HepG2 (cell line): Measurements from ENCODE around the gene UBL5. TPM values are rescaled to one million over a fixed set of nuclear protein-coding genes. Genes with fewer than 3 reads are reported as not detected.

ENCODE experiments used
- KLF15 ChIP-seq: sonication (generic); formaldehyde crosslinking; IDR thresholded peaks from 2 replicates; pipeline ENCODE4 v1.8.1; 2023; ENCODE audit warnings: borderline replicate concordance, mild to moderate bottlenecking, inconsistent platforms, missing genetic modification reagents, mixed read lengths
- MTA3 ChIP-seq: sonication (generic); formaldehyde crosslinking; IDR thresholded peaks from 2 replicates; pipeline ENCODE4 v1.4.0; 2020; ENCODE audit warnings: missing genetic modification reagents
- NFIC ChIP-seq: IDR thresholded peaks from 2 replicates; pipeline ENCODE4 v1.6.1; 2012; ENCODE audit warnings: mild to moderate bottlenecking, low read length, inconsistent platforms
- RNF2 ChIP-seq: fragments of 450-650 bp; conservative IDR thresholded peaks from 2 replicates; pipeline ENCODE4 v1.6.1; 2016; ENCODE audit warnings: low read depth
- SP2 ChIP-seq: sonication (generic); formaldehyde crosslinking; IDR thresholded peaks from 2 replicates; pipeline ENCODE4 v1.5.1; 2020; ENCODE audit warnings: mild to moderate bottlenecking, missing genetic modification reagents
- TOE1 ChIP-seq: sonication (generic); formaldehyde crosslinking; IDR thresholded peaks from 2 replicates; pipeline ENCODE4 v1.4.0; 2020; ENCODE audit warnings: mild to moderate bottlenecking, missing genetic modification reagents
- ZFP90 ChIP-seq: sonication (generic); formaldehyde crosslinking; IDR thresholded peaks from 2 replicates; pipeline ENCODE4 v1.8.0; 2022; ENCODE audit warnings: missing genetic modification reagents, mild to moderate bottlenecking, inconsistent platforms, borderline replicate concordance
- ZSCAN20 ChIP-seq: sonication (generic); formaldehyde crosslinking; IDR thresholded peaks from 2 replicates; pipeline ENCODE4 v1.4.0; 2020; ENCODE audit warnings: missing genetic modification reagents, mild to moderate bottlenecking, borderline replicate concordance
- polyA plus RNA-seq, 8 experiments: library from polyadenylated mRNA; depleted of rRNA in 3 of 8; stranded (reverse) in 7 of 8; unstranded in 1 of 8; fragments of >200 nt; fragmentation: Illumina TruSeq in 4 of 8; extraction: Trizol in 4 of 8; gene quantifications; 2 replicates each; pipeline versions ENCODE4 v1.2.1 to v1.2.3, GENCODE V29; 2011 to 2016; ENCODE audit warnings: low read depth in 4 of 8, missing spikeins in 1 of 8, mixed read lengths in 1 of 8; ENCODE audit not compliant: insufficient read depth in 1 of 8
- total RNA-seq, 5 experiments: library from RNA; depleted of rRNA; stranded (reverse); fragments of >200 nt; fragmentation: Illumina TruSeq; extraction: Trizol; gene quantifications; 2 replicates each; pipeline ENCODE4 v1.2.3, GENCODE V29; 2016; ENCODE audit warnings: low read depth in 1 of 5
- TF ChIP-seq, protein P1 (sequence below): IDR thresholded peaks from 2 replicates; pipeline ENCODE4 v1.6.1; 2016; ENCODE audit warnings: control low read depth
- TF ChIP-seq, protein P2 (sequence below): sonication (generic); formaldehyde crosslinking; IDR thresholded peaks from 2 replicates; pipeline ENCODE4 v1.4.0; 2020; ENCODE audit warnings: missing genetic modification reagents, borderline replicate concordance
- TF ChIP-seq, protein P3 (sequence below): sonication (generic); formaldehyde crosslinking; IDR thresholded peaks from 2 replicates; pipeline ENCODE4 v1.8.0; 2022; ENCODE audit warnings: missing genetic modification reagents, mild to moderate bottlenecking, moderate library complexity, borderline replicate concordance
- TF ChIP-seq, protein P4 (sequence below): sonication (generic); formaldehyde crosslinking; IDR thresholded peaks from 2 replicates; pipeline ENCODE4 v1.8.1; 2023; ENCODE audit warnings: mild to moderate bottlenecking, moderate library complexity, missing genetic modification reagents
- TF ChIP-seq, protein P5 (sequence below): sonication (generic); formaldehyde crosslinking; IDR thresholded peaks from 2 replicates; pipeline ENCODE4 v1.5.1; 2020; ENCODE audit warnings: mild to moderate bottlenecking, moderate library complexity, missing genetic modification reagents
- TF ChIP-seq, protein P6 (sequence below): sonication (generic); formaldehyde crosslinking; IDR thresholded peaks from 2 replicates; pipeline ENCODE4 v1.8.0; 2022; ENCODE audit warnings: missing genetic modification reagents, low read depth, mild to moderate bottlenecking, borderline replicate concordance
- TF ChIP-seq, protein P7 (sequence below): sonication (generic); formaldehyde crosslinking; IDR thresholded peaks from 2 replicates; pipeline ENCODE4 v1.8.1; 2022; ENCODE audit warnings: mild to moderate bottlenecking, missing genetic modification reagents

UBL5 gene
- total and polyA plus RNA-seq, 2 of the 13 experiments (the other 11 are each of a cell fraction or from before 2014, with no cell fraction given): 373 to 487 TPM

DNA sequence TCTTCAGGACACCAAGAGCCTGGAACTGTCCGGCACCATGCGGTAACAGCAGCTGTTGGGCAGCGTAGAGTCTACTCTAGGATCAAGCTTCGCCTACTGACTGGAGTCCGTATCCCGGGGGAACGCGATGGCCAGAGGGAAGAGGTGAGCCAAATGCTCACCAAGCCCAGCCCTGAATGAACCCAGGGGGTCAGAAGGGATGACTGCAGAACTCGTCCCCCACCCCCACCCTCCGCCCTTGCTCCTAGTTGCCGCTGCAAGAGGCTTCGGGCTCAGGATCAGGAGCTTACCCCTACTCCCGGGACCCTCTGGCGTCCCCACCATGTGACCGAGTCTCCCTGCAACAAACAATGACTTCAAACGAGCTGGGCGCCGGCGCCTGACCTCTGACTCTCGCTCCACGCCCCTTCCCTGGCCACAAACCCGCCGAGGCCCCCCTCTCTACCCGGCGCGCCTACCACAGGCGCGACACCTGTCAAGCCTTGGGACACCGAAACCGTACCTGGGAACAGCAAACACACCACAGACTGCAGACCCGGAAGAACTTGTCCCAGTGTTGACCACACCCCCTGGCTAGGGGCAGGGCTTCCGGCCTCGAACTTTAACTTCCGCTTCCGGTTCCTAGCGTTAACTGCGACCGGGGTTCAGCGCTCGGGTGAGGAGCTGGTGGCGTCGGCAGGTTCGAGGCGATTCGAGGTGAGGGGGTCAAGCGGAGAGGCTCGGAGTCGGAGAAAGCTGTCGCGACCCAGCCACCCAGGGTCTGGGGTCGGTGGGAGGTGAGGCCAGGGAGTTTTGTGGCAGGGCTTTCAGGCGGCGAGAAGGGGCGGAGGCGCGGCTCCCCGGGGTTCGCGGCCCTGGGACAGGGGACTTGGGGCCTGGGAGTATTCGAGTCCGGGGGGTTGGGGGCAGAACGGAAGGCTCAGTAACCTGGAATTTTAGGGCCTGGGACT is at the start of gene UBL5 (continued):
- TF ChIP-seq ZSCAN20 (CRISPR knock-in tag) (0 out of 2 replicates have a peak, but pooled peaks have one; percentile 24), SP2 (peak; percentile 84), RNF2 (0 out of 2 replicates have a peak, but pooled peaks have one; percentile 33), ZFP90 (CRISPR knock-in tag) (peak; percentile 92), MTA3 (CRISPR knock-in tag) (no peak), NFIC (no peak), KLF15 (CRISPR knock-in tag) (no peak), TOE1 (CRISPR knock-in tag) (0 out of 2 replicates have a peak, but pooled peaks have one; percentile 34)
- TF ChIP-seq, protein P1, sequence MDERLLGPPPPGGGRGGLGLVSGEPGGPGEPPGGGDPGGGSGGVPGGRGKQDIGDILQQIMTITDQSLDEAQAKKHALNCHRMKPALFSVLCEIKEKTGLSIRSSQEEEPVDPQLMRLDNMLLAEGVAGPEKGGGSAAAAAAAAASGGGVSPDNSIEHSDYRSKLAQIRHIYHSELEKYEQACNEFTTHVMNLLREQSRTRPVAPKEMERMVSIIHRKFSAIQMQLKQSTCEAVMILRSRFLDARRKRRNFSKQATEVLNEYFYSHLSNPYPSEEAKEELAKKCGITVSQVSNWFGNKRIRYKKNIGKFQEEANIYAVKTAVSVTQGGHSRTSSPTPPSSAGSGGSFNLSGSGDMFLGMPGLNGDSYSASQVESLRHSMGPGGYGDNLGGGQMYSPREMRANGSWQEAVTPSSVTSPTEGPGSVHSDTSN (CRISPR knock-in tag): no peak
- TF ChIP-seq, protein P2, sequence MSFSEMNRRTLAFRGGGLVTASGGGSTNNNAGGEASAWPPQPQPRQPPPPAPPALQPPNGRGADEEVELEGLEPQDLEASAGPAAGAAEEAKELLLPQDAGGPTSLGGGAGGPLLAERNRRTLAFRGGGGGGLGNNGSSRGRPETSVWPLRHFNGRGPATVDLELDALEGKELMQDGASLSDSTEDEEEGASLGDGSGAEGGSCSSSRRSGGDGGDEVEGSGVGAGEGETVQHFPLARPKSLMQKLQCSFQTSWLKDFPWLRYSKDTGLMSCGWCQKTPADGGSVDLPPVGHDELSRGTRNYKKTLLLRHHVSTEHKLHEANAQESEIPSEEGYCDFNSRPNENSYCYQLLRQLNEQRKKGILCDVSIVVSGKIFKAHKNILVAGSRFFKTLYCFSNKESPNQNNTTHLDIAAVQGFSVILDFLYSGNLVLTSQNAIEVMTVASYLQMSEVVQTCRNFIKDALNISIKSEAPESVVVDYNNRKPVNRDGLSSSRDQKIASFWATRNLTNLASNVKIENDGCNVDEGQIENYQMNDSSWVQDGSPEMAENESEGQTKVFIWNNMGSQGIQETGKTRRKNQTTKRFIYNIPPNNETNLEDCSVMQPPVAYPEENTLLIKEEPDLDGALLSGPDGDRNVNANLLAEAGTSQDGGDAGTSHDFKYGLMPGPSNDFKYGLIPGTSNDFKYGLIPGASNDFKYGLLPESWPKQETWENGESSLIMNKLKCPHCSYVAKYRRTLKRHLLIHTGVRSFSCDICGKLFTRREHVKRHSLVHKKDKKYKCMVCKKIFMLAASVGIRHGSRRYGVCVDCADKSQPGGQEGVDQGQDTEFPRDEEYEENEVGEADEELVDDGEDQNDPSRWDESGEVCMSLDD (CRISPR knock-in tag): no peak
- TF ChIP-seq, protein P3, sequence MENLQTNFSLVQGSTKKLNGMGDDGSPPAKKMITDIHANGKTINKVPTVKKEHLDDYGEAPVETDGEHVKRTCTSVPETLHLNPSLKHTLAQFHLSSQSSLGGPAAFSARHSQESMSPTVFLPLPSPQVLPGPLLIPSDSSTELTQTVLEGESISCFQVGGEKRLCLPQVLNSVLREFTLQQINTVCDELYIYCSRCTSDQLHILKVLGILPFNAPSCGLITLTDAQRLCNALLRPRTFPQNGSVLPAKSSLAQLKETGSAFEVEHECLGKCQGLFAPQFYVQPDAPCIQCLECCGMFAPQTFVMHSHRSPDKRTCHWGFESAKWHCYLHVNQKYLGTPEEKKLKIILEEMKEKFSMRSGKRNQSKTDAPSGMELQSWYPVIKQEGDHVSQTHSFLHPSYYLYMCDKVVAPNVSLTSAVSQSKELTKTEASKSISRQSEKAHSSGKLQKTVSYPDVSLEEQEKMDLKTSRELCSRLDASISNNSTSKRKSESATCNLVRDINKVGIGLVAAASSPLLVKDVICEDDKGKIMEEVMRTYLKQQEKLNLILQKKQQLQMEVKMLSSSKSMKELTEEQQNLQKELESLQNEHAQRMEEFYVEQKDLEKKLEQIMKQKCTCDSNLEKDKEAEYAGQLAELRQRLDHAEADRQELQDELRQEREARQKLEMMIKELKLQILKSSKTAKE (CRISPR knock-in tag): no peak
- TF ChIP-seq, protein P4, sequence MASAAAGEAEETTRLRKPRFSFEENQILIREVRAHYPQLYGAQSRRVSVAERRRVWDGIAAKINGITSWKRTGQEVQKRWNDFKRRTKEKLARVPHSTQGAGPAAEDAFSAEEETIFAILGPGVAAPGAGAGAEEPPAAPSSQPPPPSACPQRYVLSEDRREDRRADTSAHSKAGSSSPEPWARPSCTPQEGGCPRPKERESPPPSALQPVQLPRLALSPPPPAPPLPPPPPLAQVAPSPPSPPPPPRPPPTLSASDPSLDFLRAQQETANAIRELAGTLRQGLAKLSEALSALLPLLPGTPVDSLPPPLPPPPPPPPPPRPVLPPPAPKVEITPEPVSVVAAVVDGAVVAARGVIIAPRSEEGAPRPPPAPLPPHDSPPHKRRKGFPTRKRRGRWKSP: no peak
- TF ChIP-seq, protein P5, sequence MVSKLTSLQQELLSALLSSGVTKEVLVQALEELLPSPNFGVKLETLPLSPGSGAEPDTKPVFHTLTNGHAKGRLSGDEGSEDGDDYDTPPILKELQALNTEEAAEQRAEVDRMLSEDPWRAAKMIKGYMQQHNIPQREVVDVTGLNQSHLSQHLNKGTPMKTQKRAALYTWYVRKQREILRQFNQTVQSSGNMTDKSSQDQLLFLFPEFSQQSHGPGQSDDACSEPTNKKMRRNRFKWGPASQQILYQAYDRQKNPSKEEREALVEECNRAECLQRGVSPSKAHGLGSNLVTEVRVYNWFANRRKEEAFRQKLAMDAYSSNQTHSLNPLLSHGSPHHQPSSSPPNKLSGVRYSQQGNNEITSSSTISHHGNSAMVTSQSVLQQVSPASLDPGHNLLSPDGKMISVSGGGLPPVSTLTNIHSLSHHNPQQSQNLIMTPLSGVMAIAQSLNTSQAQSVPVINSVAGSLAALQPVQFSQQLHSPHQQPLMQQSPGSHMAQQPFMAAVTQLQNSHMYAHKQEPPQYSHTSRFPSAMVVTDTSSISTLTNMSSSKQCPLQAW: peak; percentile 84
- TF ChIP-seq, protein P6, sequence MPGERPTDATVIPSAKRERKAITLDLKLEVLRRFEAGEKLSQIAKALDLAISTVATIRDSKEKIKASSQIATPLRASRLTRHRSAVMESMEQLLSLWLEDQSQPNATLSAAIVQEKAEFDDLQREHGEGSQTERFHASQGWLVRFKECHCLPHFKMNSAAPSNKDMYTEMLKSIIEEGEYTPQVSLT: no peak
- TF ChIP-seq, protein P7, sequence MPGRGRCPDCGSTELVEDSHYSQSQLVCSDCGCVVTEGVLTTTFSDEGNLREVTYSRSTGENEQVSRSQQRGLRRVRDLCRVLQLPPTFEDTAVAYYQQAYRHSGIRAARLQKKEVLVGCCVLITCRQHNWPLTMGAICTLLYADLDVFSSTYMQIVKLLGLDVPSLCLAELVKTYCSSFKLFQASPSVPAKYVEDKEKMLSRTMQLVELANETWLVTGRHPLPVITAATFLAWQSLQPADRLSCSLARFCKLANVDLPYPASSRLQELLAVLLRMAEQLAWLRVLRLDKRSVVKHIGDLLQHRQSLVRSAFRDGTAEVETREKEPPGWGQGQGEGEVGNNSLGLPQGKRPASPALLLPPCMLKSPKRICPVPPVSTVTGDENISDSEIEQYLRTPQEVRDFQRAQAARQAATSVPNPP (CRISPR knock-in tag): no peak
